GM12891 (cell line): Measurements from ENCODE around the gene HSPB9.

Experiments
- POLR2A ChIP-seq: IDR thresholded peaks from 2 replicates; pipeline ENCODE4 v1.6.1; 2011; ENCODE audit warnings: low read depth, low read length, control low read depth
- POLR2AphosphoS5 ChIP-seq: IDR thresholded peaks from 2 replicates; pipeline ENCODE4 v1.6.1; 2011; ENCODE audit warnings: low read depth, low read length, control low read depth

DNA sequence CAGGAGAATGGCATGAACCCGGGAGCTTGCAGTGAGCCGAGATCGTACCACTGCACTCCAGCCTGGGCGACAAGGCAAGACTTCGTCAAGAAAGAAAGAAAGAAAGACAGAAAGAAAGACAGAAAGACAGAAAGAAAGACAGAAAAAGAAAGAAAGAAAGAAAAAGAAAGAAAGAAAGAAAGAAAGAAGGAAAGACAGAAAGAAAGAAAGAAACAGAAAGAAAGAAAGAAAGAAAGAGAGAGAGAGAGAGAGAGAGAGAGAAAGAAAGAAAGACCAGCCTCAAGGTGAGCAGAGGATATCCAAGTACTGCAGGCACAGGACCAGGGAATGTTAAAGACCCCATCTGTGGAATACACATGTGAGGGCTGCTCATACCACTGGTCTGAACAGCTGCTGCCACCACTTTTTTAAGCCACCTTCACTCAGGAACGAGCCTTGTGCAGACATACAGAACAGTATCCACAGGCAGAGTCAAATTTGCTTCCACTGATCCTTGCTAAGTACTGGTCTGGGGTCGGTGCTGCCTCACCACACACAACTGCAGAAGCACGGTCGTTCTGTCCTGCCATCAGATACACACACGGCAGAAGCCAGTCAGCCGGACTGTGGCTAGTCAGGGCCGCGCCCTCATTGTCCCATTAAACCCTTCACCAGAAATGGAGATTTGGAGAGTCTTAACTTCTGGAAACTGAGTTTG lies 24.5 kb downstream of the HSPB9 start:
- TF ChIP-seq POLR2A (no peak), POLR2AphosphoS5 (no peak)
